Measurements from ENCODE around the gene CCR6. TPM values are rescaled to one million over a fixed set of nuclear protein-coding genes. Genes with fewer than 3 reads are reported as not detected.

CCR6 gene
- total RNA-seq, 4 donors from 2014 or later, result not detected

GRCh38 chr6:167153521-167153959 lies 30.6 kb downstream of the CCR6 start:
- Histone ChIP-seq H3K9me3 (no peaks in the 10 kb centered on the region), H3K4me3 (peak overlapping the region in 1 of 2 donors; percentile 5), H3K27ac (no peak overlapping the region), H3K36me3 (no peaks in the 10 kb centered on the region), H3K27me3 (no peaks in the 10 kb centered on the region), H3K4me1 (no peaks in the 10 kb centered on the region)
- no peak for TF ChIP-seq POLR2AphosphoS5 (IDR thresholded peaks at IDR 0.05)
- 59 to 68% methylated on average over 6 to 9 of the region's 13 CpGs for WGBS, 2 donors (ENCODE audit: low coverage in 1 of 2)
- ATAC-seq, result no peak

GRCh38 chr6:167154291-167154690 lies 31.4 kb downstream of the CCR6 start:
- WGBS, 2 donors (ENCODE audit: low coverage in 1 of 2), result 89% methylated on average over 2 of the region's 9 CpGs; no CpG with 5 or more reads in 1 of the 2 donors
- TF ChIP-seq POLR2AphosphoS5 (IDR thresholded peaks at IDR 0.05) (no peak), CTCF (IDR thresholded peaks at IDR 0.05) (no peak), POLR2A (IDR thresholded peaks at IDR 0.05) (no peak), EP300 (IDR thresholded peaks at IDR 0.05) (no peak)
- no peak for ATAC-seq

GRCh38 chr6:167154895-167155294 lies 32.0 kb downstream of the CCR6 start:
- Histone ChIP-seq H3K9me3 (no peaks in the 10 kb centered on the region), H3K27ac (no peak overlapping the region), H3K36me3 (no peaks in the 10 kb centered on the region), H3K27me3 (no peaks in the 10 kb centered on the region), H3K4me3 (no peak overlapping the region), H3K4me1 (no peaks in the 10 kb centered on the region)
- 40 to 46% methylated on average over 2 of the region's 2 CpGs for WGBS, 2 donors (ENCODE audit: low coverage in 1 of 2)
- no peak for ATAC-seq
- TF ChIP-seq POLR2AphosphoS5 (IDR thresholded peaks at IDR 0.05), result no peak

More at GRCh38 chr6:167154291-167154690, 31.4 kb downstream of the CCR6 start:
- Histone ChIP-seq H3K9me3 (no peaks in the 10 kb centered on the region), H3K36me3 (no peaks in the 10 kb centered on the region), H3K4me3 (no peak overlapping the region), H3K27ac (no peak overlapping the region), H3K4me1 (no peaks in the 10 kb centered on the region), H3K27me3 (no peaks in the 10 kb centered on the region)

- no peak overlapping the region for H3K4me3 ChIP-seq
- no peak overlapping the region for H3K27ac ChIP-seq
- no peaks in the 10 kb centered on the region for H3K27me3 ChIP-seq
- no peaks in the 10 kb centered on the region for H3K36me3 ChIP-seq
- no peaks in the 10 kb centered on the region for H3K9me3 ChIP-seq
- H3K4me1 ChIP-seq, result no peaks in the 10 kb centered on the region
- 93% methylated on average over 3 of the region's 19 CpGs; no CpG with 5 or more reads in 1 of the 2 donors for WGBS, 2 donors (ENCODE audit: low coverage in 1 of 2)
- ATAC-seq, result no peak
- no peak for TF ChIP-seq EP300 (IDR thresholded peaks at IDR 0.05)
- TF ChIP-seq CTCF (IDR thresholded peaks at IDR 0.05), result no peak
- no peak for TF ChIP-seq POLR2AphosphoS5 (IDR thresholded peaks at IDR 0.05)
- TF ChIP-seq POLR2A (IDR thresholded peaks at IDR 0.05), result no peak
Observed at GRCh38 chr6:167157414-167157813, 34.5 kb downstream of the CCR6 start.

GRCh38 chr6:167157863-167158262 lies 35.0 kb downstream of the CCR6 start, which contains the start of gene GPR31:
Gene GPR31, minus strand, starts transcription at chr6:167157980. Its CDS starts 149 bp downstream, at chr6:167157831.
- no peak for TF ChIP-seq POLR2A (IDR thresholded peaks at IDR 0.05)
- no peak for TF ChIP-seq CTCF (IDR thresholded peaks at IDR 0.05)
- TF ChIP-seq EP300 (IDR thresholded peaks at IDR 0.05), result no peak
- TF ChIP-seq POLR2AphosphoS5 (IDR thresholded peaks at IDR 0.05), result no peak
- no peak within 1 kb of the TSS for H3K27ac ChIP-seq
- H3K4me1 ChIP-seq, result no peaks in the 10 kb centered on the region
- WGBS, 2 donors (ENCODE audit: low coverage in 1 of 2), result 68 to 90% methylated on average over 2 to 4 of the region's 4 CpGs
- H3K36me3 ChIP-seq, result no peaks in the 10 kb centered on the region
- ATAC-seq, result no peak
- no peaks in the 10 kb centered on the region for H3K9me3 ChIP-seq
- no peaks in the 10 kb centered on the region for H3K27me3 ChIP-seq
- no peak within 1 kb of the TSS for H3K4me3 ChIP-seq

GRCh38 chr6:167161851-167162467 lies 39.1 kb downstream of the CCR6 start:
- no peaks in the 10 kb centered on the region for H3K9me3 ChIP-seq
- no peaks in the 10 kb centered on the region for H3K4me1 ChIP-seq
- H3K36me3 ChIP-seq, result no peaks in the 10 kb centered on the region
- TF ChIP-seq CTCF (IDR thresholded peaks at IDR 0.05) (no peak), EP300 (IDR thresholded peaks at IDR 0.05) (no peak), POLR2A (IDR thresholded peaks at IDR 0.05) (no peak)
- no peak overlapping the region for H3K4me3 ChIP-seq
- H3K27me3 ChIP-seq, result no peaks in the 10 kb centered on the region
- WGBS, 2 donors (ENCODE audit: low coverage in 1 of 2), result 100% methylated on average over 5 of the region's 5 CpGs
- ATAC-seq, result no peak
- H3K27ac ChIP-seq, result no peak overlapping the region
